ENCODE measurements around the gene RNF220. TPM values are rescaled to one million over a fixed set of nuclear protein-coding genes. Genes with fewer than 3 reads are reported as not detected.

Gene RNF220
- total and polyA plus RNA-seq, 2 of the 13 experiments (the other 11 are each of a cell fraction or from before 2014, with no cell fraction given) = 48.2 to 72.1 TPM

- TF ChIP-seq ZNF780A (CRISPR knock-in tag; IDR thresholded peaks at IDR 0.05) (no peak), ZNF546 (CRISPR knock-in tag; conservative IDR thresholded peaks at IDR 0.05) (no peak), ZNF225 (CRISPR knock-in tag; IDR thresholded peaks at IDR 0.05) (no peak), ZNF263 (CRISPR knock-in tag; IDR thresholded peaks at IDR 0.05) (peak; percentile 28; the same call in 1 of the 2 replicates), ZNF589 (CRISPR knock-in tag; conservative IDR thresholded peaks at IDR 0.05) (0 out of 2 replicates have a peak, but pooled peaks have one; percentile 27), SMC3 (IDR thresholded peaks at IDR 0.05; ENCODE audit: low read length) (peak; percentile 60), RAD21 (CRISPR knock-in tag; IDR thresholded peaks at IDR 0.05) (peak; percentile 88), CTCF (CRISPR knock-in tag; IDR thresholded peaks at IDR 0.05) (peak; percentile 96)
- TF ChIP-seq, protein P1, sequence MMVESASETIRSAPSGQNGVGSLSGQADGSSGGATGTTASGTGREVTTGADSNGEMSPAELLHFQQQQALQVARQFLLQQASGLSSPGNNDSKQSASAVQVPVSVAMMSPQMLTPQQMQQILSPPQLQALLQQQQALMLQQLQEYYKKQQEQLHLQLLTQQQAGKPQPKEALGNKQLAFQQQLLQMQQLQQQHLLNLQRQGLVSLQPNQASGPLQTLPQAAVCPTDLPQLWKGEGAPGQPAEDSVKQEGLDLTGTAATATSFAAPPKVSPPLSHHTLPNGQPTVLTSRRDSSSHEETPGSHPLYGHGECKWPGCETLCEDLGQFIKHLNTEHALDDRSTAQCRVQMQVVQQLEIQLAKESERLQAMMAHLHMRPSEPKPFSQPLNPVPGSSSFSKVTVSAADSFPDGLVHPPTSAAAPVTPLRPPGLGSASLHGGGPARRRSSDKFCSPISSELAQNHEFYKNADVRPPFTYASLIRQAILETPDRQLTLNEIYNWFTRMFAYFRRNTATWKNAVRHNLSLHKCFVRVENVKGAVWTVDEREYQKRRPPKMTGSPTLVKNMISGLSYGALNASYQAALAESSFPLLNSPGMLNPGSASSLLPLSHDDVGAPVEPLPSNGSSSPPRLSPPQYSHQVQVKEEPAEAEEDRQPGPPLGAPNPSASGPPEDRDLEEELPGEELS (CRISPR knock-in tag; IDR thresholded peaks at IDR 0.05) = no peak
- TF ChIP-seq, protein P2, sequence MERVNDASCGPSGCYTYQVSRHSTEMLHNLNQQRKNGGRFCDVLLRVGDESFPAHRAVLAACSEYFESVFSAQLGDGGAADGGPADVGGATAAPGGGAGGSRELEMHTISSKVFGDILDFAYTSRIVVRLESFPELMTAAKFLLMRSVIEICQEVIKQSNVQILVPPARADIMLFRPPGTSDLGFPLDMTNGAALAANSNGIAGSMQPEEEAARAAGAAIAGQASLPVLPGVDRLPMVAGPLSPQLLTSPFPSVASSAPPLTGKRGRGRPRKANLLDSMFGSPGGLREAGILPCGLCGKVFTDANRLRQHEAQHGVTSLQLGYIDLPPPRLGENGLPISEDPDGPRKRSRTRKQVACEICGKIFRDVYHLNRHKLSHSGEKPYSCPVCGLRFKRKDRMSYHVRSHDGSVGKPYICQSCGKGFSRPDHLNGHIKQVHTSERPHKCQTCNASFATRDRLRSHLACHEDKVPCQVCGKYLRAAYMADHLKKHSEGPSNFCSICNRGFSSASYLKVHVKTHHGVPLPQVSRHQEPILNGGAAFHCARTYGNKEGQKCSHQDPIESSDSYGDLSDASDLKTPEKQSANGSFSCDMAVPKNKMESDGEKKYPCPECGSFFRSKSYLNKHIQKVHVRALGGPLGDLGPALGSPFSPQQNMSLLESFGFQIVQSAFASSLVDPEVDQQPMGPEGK (CRISPR knock-in tag; IDR thresholded peaks at IDR 0.05) = 0 out of 2 replicates have a peak, but pooled peaks have one; percentile 7
Observed at GRCh38 chr1:44652445-44653106, 247.5 kb downstream of the RNF220 start (continued).
